Activated CD4-positive, alpha-beta T cell treated with anti-CD3 and anti-CD28 coated beads, Interleukin-10, Interleukin-2, amounts not matched to agents 100 ng/mL and 50 ng/mL, durations not matched to agents 16 hours and 8 hours (primary cell): ENCODE data around the gene MRPS6.

Experiments
- DNase-seq: peaks from one replicate; pipeline ENCODE4 v3.0.0-alpha.2; 2020

MRPS6 gene

DNA sequence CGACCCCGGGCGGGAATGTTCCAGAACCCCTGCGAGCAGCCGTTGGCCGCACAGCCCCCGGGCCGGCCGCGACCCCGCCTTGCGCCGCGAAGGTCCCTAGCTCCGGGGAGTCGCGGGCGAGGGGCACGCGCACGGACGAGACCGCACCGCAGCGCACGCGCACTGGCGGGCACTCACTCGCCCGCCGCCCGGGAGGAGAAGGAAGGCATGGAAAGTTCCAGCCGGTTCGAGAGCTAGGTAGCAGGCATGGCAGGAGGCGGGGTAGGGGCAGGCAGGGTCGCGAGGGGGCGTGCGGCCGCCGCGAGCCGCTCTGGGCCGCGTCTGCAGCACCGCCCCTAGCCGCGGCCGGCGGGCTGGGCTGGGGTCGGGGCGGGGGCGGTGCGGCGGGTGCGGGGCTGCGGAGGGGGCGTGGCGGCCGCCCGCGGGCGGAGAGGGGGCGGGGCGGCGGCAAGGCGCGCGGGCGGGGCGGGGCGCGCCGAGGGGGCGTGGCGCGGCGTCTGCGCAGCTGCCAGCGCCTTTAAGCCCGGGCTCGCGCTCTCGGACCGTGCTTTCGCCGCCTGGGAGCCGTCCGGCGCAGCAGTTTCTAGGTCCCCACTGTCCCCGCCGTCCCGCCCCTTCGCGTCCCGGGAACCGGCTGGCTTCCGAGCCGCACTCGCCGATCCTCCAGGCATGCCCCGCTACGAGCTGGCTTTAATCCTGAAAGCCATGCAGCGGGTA lies at the start of gene MRPS6, which contains the start of gene SLC5A3:
MRPS6 (plus strand) TSS at position 547 of the 717 bp plus-strand sequence; CDS start at position 670, 123 bp downstream.
SLC5A3 (plus strand) TSS at position 547 of the 717 bp plus-strand sequence. CDS start 21,621 bp downstream, outside the sequence.
- DNase-seq: peak; percentile 85

DNA sequence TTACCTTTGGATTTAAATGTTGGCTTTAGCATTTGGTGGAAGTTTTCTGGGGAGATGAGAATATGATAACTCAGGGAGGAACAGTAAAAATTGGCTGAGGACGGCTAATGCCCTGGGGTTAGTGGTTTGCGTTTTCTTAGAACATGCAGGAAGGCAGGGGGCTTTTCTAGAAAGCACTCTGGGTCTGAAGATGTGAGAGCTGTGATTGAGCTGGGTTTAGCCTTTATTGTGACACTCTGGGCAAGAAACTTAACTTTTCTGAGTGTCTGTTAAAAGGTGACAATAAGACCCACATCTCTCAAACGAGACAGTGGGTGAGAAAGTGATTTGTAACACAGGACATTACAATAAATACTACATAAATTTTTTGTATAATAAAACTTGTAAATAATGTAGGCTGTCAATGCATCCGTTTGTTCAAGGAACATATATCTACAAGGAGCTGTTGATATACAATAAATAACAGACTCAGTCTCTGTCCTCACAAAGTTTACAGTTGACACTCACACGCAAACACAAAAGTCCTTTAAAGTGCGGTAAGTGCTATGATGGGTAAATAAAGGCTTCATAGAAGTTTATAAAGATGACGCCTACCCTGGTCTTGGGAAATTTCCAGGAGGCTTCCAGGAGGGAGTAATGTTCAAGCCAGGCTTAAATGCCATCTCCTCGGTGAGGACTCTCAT lies 49.5 kb upstream of the MRPS6 start:
- no peak for DNase-seq

DNA sequence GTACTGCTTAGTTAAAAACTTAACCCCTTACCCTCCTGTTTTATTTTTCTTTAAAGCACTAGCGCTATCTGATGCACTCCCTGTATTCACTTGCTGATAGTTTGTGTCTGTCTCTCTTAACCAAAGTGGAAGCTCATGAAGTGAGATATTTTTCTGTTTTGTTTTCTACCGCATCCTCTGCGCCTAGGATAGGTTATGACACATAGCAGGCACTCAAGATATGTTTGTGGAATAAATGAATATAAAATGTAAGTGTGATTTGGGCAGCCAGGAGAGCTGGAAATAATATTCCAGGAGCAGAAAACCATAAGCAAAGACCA lies 49.0 kb upstream of the MRPS6 start:
- DNase-seq: no peak

DNA sequence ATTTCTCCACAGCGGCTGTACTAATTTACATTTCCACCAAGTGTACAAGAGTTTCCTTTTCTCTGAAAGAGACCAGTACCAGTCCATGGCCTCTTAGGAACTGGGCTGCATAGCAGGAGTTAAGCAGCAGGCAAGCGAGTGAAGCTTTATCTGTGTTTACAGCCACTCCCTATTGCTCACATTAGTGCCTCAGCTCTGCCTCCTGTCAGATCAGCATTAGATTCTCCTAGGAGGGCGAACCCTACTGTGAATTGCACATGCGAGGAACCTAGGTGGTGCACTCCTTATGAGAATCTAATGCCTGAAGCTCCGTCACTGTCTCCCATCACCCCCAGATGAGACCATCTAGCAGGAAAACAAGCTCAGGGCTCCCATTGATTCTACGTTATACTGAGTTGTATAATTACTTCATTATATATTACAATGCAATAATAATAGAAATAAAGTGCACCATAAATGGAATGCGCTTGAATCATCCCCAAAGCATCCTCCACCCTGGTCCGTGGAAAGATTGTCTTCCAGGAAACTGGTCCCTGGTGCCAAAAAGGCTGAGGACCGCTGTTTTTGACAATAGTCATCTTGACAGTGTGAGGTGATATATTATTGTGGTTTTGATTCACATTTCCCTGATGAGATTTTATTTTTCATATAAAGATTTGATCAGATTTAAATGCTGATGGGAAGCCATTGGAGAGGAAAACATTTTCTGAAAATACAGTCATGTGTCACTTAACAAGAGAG lies 45.5 kb upstream of the MRPS6 start:
- no peak for DNase-seq

DNA sequence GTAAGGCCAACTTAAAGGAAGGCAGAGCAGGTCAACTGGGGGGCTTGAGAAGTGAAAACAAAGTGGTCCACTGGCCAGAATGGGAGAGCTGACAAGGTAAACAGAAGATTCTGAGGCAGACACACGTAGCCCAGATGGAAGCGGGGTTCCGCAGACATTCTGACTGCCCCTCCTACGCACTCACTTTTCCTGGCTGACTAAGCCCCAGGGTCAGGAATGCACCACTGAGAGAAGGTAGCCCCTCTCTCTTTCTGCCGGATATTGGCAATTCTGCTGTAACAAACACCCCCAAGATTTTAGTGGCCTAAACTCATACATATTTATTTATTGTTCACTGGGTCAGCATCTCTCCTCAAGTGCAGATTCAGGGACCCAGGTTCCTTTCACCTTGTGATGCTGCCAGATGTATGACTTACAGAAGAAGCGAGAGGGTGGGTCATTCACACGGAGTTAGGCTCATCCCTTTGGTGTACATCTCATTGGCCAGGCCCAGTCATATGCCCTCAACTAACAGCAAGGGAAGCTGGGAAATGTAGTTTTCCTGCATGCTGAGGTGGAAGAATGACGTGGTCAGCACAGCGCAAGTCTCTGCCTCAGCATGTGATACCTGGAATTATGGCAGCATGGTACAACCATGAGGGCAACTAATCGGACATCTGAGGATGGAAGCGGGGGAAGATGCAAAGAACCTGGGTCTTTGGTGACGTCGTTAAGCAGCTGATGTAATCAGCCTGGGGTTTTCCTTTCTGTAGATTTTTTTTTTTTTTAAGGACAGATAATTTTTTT lies 43.4 kb upstream of the MRPS6 start:
- peak; percentile 85 for DNase-seq

DNA sequence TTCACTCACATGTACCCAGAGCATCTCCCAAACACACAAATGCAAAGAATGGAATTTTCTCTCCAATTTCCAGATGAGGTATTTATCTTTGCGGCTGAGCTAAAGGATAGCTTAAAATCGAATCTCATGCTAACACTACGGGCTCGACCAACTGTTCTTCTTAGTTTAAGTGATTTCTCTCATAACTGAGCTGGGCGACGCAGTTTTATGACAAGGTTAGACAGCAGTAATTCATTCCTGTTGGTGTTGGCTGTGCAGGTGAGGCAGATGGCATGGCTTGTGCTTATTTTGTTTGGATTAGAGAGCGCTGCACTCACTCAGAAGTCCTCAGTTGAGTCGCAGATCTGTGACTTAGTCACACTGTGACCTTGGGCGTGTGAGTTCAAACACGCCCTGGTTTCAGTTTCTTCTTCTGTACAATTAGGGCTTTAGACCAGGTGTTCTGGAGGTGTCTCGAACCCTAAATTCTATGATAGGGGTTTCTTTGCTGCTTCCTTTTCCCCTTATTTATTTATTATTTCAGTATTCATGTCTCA lies 41.5 kb upstream of the MRPS6 start:
- DNase-seq: peak; percentile 26

DNA sequence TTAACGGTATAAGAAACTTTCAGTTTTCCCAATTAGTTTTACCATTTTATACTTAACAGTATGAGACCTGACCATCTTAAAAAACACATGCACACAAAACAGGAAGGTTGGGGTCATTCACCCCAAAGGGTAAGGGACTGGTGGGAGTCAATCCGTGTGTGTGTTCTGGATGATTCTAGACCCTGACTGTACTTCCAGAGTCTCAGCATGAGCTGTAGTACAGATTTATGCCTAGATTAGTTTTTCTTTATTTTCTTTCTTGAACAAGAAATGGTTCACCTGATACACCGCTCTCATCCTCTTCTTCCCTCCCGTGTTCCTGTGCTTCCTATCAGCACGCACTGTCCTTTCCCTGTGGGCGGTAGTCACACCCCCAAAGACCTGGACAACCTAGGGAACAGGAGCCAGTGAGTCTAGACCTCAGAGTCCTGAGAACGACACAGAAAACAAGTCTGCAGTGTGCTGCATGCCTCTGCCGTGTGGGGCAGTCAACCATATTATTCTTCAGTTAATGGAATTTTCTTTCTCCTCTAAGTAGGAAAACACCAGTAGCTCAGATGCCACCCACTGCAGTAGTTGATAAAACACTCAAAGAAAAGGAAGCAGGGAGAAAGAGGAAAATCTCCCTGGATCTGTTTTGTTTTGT lies 38.9 kb upstream of the MRPS6 start:
- no peak for DNase-seq

DNA sequence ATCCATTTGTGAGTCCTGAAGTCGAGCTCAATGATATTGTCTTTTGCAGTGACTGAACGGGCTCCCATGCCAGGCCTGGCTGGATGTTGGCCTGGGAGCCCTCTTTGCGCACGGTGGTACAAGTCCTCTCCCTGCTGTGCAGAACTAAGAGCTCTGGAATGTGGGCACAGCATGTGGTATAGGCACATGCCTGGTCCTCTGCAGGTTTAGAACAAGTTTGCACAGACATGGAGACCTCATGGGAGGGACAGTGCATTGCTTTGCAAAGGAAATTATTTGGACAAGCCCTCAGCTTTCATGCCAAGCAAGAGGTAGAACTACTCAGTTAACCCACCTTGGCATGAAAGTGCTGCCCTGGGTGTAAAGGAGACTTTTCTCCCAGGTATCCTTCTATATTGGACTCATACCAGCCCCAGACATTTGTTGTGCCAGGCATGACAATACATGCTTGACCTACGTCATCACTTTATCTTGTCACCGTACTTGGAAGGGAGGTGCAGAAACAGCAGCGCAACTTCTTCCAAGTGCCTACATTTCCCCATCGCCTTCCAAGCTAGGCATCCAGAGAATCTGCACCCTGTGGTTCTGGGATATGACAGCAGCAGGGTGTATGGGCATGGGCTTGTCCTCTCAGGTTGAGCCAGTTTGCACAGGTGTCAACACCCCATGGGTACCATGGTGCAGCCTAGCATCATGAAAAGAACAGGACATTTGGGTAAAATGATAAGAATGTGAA lies 37.6 kb upstream of the MRPS6 start:
- no peak for DNase-seq

DNA sequence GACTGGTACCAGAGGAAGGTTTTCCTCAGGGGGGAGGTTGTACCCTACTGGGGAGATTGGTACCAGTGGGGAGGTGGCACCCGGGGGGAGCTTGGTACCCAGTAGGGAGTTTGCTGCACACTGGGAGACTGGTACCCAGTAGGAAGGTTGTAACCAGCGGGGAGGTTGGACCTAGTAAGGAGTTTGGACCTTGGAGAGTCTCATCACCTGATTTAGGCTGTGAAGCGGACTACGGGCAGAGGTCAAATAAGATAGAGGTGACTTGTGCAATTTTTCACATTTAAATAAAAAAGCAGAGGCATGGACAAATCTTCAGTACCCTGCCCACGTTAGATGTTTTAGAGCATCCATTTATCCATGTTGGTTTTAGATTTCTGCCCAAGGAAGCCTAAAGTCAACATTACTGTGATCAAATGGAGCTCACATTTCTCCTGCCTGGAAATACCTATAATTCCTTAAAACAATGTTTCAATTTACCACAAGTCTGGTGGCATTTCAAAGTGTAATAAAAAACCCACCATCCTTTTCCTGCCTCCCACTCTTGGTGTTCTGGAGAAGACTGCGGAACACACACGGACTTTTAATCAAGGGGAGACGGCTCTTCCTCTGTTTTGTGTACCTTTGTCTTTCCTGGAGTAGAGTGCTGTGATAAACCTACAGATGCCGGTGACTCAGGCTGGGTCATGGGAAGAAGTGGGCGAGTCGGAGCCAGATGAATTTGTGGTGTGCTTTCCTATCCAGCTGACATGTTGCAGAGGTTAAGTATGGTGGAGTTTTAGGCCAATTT lies 36.2 kb upstream of the MRPS6 start:
- no peak for DNase-seq

DNA sequence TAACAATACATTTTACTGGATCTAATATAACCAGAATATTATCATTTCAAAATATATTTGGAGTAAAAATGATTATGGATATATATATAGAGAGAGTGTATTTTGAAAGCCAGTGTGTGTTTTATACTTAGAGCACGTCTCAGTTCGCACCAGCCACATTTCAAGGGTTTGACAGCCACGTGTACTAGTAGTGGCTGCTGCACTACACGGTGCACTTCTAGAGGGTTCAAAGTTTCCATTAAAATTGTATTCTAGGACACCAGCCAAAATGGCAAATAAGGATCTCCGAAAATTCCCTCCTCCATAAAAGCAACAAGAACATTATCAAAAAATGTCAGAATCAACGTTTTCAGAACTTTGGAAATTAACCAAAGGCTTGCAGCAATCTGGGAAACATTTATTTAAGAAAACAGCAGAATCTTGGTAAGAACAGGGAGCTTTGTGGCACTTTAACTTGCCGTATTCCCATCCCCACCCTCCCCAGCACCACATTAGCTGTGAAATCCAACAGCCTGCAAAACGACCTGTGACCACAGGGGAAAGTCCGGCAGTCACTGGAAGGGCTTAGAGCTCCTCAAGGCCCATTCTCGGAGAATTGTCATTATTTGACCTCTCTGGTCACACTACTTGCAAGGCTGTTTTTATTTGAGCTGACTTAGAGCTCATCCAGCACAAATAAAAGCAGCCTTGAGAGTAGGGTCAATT lies 33.5 kb upstream of the MRPS6 start:
- no peak for DNase-seq

DNA sequence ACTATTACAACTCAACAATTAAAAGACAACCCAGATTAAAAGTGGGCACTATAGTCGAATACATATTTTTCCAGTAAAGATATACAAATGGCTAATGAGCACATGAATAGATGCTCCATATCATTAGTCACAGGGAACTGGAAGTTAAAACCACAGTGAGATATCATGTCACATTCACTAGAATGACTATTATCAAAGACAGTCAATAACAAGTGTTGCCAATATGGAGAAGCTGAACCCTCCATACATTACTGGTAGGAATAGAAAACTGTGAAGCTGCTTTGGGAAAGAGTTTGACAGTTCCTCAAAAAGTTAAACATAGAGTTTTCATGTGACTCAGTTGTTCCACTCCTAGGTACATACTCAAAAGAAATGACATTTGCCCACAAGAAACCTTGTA lies 30.6 kb upstream of the MRPS6 start:
- no peak for DNase-seq

DNA sequence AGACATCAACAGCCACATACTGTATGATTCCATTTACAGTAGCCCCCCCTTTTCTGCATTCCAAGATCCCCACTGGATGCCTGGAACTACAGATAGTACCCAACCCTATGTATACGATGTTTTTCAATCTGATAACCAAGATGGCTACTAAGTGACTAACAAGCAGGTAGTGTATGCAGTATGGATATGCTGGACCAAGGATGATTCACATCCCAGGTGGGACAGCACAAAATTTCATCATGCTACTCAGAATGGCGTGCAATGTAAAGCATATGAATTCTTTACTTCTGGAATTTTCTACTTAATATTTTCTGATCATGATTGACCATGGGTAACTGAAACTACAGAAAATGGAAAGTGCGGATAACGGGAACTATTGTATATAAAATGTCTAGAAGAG lies 30.0 kb upstream of the MRPS6 start:
- no peak for DNase-seq

DNA sequence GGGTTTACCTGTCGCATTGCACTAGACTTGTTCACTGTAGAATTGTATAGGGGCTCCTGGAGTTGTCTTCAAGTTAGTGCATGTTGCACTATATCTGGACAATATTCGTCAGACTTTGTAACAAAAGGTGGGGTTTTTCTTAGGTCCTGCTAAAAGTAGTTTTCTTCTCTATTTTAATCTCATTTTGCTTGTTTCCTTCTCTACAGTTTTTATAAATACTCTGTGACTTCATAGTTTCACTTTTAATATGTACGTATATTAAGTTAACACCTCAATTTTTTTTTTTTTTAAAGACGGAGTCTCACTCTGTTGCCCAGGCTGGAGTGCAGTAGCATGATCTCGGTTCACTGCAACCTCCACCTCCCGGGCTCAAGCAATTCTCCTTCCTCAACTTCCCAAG lies 26.5 kb upstream of the MRPS6 start:
- no peak for DNase-seq

DNA sequence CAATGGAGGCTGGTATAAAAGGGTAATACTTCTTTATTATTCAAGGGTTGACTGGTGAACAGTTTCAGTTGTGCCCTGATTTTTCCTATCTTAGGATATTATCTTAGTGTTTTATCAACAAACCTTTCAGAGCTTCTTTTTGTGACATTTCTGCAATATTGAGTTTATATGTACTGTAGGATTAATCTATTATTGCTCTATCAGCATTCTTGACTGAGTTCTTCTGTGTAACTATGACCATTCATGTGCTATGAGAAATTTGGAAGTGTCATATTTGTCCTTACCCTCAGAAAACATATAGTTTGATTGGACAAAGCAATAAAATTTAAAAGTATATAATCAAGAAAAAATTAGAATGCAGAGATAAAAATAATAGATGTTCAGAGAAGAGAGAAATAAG lies 25.5 kb upstream of the MRPS6 start:
- no peak for DNase-seq

DNA sequence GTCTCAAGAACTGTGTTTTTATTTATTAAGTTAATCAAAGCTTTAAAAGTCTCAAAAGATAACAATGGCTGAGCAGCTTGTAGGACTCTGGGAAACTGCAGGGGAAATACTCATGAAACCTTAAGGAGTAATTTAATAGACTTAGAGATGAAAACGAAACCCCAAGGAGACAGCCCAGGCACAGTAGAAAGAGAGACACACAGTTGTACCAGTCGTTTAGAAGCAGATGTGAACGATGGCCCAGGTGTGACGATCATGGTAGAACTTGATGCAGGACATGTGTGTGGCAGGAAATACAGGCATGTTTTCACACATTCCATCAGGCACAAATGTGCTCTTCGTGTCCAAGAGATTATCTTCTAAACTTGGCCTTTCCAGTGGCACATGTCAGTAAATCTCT lies 21.2 kb upstream of the MRPS6 start:
- no peak for DNase-seq

DNA sequence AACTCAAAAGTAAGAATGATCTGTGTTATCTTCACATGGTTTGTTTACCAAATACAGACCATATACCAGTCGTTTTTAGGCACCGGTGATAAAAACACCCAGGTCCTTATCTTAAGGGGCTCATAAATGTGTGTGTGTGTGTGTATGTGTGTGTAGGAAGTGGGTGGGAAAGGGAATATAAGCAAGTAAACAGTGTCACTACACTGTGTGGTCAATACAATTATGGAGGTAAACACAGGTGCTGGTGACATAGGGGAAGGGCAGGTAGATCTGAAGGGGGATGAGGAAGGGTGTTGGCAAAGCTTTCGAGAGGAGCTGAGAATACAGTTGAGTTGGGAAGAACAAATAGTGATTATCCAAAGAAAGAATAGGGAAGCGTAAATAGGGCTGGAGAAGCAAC lies 19.1 kb upstream of the MRPS6 start:
- DNase-seq: no peak

DNA sequence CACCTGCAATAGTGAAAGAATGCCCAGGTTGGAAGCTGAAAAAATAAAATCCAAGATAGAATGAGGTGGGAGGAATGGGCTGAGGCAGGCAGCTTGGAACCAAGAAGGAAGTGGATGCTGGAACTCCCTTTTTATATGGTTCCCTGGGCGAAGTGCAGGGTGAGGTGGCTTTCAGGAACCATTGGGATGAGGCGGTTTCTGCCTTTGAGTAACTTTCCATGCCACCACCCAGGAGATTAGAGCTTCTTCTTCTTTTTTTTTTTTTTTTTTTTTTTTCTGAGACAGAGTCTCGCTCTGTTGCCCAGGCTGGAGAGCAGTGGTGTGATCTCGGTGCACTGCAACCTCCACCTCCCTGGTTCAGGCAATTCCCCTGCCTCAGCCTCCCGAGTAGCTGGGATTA lies 17.8 kb upstream of the MRPS6 start:
- DNase-seq: no peak

DNA sequence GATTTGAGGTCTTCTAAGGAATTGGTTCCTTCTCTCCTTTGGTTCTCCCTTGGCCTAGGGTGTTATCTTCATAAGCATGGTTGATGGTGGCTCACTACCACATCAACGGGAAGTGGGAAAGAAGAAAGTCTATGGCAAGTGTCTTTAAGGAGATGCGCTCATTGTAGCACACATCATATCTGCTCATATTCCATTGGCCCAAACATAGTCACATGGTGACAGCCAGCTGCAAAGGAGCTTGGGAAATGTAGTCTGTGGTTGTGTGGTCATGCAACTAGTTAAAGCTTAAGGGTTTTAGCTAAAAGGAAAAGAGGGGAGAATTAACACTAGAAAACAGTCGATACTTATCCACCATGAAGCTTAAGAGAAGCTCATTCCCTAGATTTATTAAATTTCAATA lies 11.4 kb upstream of the MRPS6 start:
- DNase-seq: peak; percentile 39

DNA sequence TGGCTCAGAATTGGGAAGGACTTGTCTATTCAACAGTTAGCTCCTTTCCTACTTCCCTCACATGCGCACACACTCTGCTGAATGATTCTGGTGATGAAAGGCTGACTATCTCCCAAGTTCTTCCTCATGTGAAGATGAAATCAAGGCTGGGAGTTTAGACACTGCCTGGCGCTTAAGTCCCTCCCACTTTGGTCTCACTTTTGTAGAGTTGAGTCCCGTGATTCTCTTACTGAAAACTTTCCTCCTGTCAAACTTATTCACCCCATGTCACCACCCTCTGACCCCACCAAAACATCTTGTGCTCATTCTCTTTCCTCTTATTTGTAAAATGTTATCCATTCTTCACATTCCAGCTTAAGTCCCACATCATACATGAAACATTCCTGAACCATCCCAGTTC lies 8.4 kb upstream of the MRPS6 start:
- no peak for DNase-seq

DNA sequence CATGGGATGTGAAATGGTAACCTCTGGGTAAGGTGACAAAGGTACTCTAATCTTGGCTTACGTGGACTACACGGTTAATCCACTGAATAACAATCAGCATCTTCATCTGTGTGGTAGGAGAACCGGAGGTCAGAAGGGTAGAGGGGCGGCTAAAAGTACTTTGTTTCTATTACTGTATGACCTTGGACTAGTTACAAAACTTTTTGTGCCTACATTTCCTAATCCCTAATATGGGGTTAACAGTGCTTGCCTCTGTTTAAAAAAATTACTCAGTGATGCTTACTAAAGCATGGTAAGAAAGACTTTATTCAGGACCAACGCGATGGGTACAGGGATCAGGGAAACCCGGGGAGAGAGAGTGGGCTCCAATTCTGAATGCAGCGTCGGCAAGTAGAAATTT lies 1.7 kb upstream of the MRPS6 start:
- DNase-seq: no peak
